CD4-positive, alpha-beta T cell treated with Interleukin-17A for 1 hour (primary cell): Measurements from ENCODE around the gene DNAJC27.

ENCODE experiments used
- DNase-seq: peaks from one replicate; pipeline ENCODE4 v3.0.0-alpha.2; 2020

Gene DNAJC27

GRCh38 chr2:24924732-24925131 is 47.0 kb downstream of the DNAJC27 start:
- no peak for DNase-seq

GRCh38 chr2:24924266-24924665 is 47.5 kb downstream of the DNAJC27 start:
- DNase-seq = no peak

- DNase-seq = no peak
Measured at GRCh38 chr2:24923106-24923505, 48.6 kb downstream of the DNAJC27 start.

GRCh38 chr2:24922556-24922955 is 49.2 kb downstream of the DNAJC27 start:
- DNase-seq = no peak

- DNase-seq = peak; percentile 22
Measured at GRCh38 chr2:24920809-24921441, 50.8 kb downstream of the DNAJC27 start.

GRCh38 chr2:24920098-24920808 is 51.5 kb downstream of the DNAJC27 start, which contains the start of gene ADCY3:
Gene ADCY3, minus strand, starts transcription at chr2:24920237. Its CDS starts 1,250 bp downstream, at chr2:24918987.
- peak; percentile 66 for DNase-seq

- no peak for DNase-seq
Measured at GRCh38 chr2:24919506-24920097, 52.2 kb downstream of the DNAJC27 start.

GRCh38 chr2:24919037-24919505 is 52.7 kb downstream of the DNAJC27 start:
- DNase-seq = peak; percentile 73

GRCh38 chr2:24918326-24919036 is 53.3 kb downstream of the DNAJC27 start:
- no peak for DNase-seq

GRCh38 chr2:24917731-24918325 is 53.9 kb downstream of the DNAJC27 start:
- DNase-seq = no peak

GRCh38 chr2:24917086-24917485 is 54.7 kb downstream of the DNAJC27 start:
- no peak for DNase-seq

- DNase-seq = no peak
Measured at GRCh38 chr2:24915796-24916195, 56.0 kb downstream of the DNAJC27 start.

GRCh38 chr2:24915175-24915574 is 56.6 kb downstream of the DNAJC27 start:
- no peak for DNase-seq

GRCh38 chr2:24914713-24915112 is 57.0 kb downstream of the DNAJC27 start:
- DNase-seq = no peak

GRCh38 chr2:24913911-24914310 is 57.8 kb downstream of the DNAJC27 start:
- no peak for DNase-seq

GRCh38 chr2:24912986-24913385 is 58.8 kb downstream of the DNAJC27 start:
- DNase-seq = no peak

- DNase-seq = no peak
Measured at GRCh38 chr2:24912523-24912922, 59.2 kb downstream of the DNAJC27 start.

- DNase-seq = no peak
Measured at GRCh38 chr2:24910245-24910644, 61.5 kb downstream of the DNAJC27 start.

GRCh38 chr2:24909555-24910177 is 62.1 kb downstream of the DNAJC27 start:
- no peak for DNase-seq

- DNase-seq = no peak
Measured at GRCh38 chr2:24908461-24908901, 63.3 kb downstream of the DNAJC27 start.

- no peak for DNase-seq
Measured at GRCh38 chr2:24907116-24907515, 64.6 kb downstream of the DNAJC27 start.

GRCh38 chr2:24906466-24906865 is 65.3 kb downstream of the DNAJC27 start:
- DNase-seq = no peak
